ENCODE measurements around the gene CEP104. TPM values are rescaled to one million over a fixed set of nuclear protein-coding genes. Genes with fewer than 3 reads are reported as not detected.

The CEP104 gene
- total and polyA plus RNA-seq, 2 experiments from 2014 or later: 21.4 to 26.3 TPM

DNA sequence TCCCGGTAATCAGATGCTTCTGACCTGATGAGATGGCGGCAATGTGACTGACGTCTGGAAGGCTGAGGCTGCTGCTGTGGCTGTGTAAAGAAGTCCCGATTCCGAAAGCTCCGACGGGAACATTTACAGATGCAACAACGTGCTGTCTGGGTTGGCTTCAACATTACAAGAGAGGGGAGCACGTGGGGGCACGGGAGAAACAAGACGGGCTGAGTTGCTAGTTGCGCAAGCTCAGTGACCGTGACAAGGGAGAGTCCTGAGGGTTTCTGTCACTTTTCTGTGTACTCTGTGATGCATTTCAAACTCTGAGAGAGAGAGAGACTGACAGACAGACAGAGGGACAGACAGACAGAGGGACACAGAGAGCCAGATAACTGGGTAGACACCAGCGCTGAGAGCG, 35.1 kb downstream of the CEP104 start:
- no peak overlapping the region for H3K4me3 ChIP-seq
- TF ChIP-seq, protein P1, sequence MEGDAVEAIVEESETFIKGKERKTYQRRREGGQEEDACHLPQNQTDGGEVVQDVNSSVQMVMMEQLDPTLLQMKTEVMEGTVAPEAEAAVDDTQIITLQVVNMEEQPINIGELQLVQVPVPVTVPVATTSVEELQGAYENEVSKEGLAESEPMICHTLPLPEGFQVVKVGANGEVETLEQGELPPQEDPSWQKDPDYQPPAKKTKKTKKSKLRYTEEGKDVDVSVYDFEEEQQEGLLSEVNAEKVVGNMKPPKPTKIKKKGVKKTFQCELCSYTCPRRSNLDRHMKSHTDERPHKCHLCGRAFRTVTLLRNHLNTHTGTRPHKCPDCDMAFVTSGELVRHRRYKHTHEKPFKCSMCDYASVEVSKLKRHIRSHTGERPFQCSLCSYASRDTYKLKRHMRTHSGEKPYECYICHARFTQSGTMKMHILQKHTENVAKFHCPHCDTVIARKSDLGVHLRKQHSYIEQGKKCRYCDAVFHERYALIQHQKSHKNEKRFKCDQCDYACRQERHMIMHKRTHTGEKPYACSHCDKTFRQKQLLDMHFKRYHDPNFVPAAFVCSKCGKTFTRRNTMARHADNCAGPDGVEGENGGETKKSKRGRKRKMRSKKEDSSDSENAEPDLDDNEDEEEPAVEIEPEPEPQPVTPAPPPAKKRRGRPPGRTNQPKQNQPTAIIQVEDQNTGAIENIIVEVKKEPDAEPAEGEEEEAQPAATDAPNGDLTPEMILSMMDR (IDR thresholded peaks at IDR 0.05; ENCODE audit: low read depth, low read length): no peak
- no peaks in the 10 kb centered on the region for H3K4me1 ChIP-seq (ENCODE audit: low read depth)
- no peak for DNase-seq (ENCODE audit: low read depth in 1 of 2, low spot score in 1 of 2)
- H3K27ac ChIP-seq: no peak overlapping the region
- peaks cover 28% of the 10 kb centered on the region for H3K36me3 ChIP-seq
- H3K27me3 ChIP-seq: no peaks in the 10 kb centered on the region
- H3K9me3 ChIP-seq (ENCODE audit: low read depth): no peaks in the 10 kb centered on the region

DNA sequence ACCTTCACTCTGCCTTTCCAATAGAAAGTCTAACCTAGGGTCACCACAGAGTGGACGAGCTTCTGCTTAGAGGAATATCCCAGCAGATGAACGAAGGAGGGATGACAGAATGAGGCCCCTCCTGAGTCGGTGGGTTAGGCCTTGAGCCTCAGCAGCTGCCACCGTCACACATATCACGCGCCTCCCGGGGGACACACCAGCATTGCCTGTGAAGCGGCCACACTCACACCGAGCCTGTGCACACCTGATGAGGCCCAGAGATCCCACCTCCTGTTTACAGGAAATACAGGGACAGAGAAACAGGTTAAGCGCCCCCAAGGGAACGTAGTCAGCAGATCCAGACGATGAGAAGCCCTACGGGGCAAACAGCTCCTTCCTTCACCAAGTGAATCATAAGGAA, 35.6 kb downstream of the CEP104 start:
- Histone ChIP-seq H3K36me3 (peaks cover 26% of the 10 kb centered on the region), H3K4me3 (no peak overlapping the region), H3K27ac (no peak overlapping the region), H3K4me1 (ENCODE audit: low read depth) (no peaks in the 10 kb centered on the region), H3K9me3 (ENCODE audit: low read depth) (no peaks in the 10 kb centered on the region), H3K27me3 (no peaks in the 10 kb centered on the region)
- no peak for DNase-seq (ENCODE audit: low read depth in 1 of 2, low spot score in 1 of 2)
- TF ChIP-seq, protein P1 (IDR thresholded peaks at IDR 0.05; ENCODE audit: low read depth, low read length): no peak

GRCh38 chr1:3821004-3821403, 36.0 kb downstream of the CEP104 start:
- no peak for DNase-seq (ENCODE audit: low read depth in 1 of 2, low spot score in 1 of 2)
- H3K27me3 ChIP-seq: no peaks in the 10 kb centered on the region
- H3K27ac ChIP-seq: no peak overlapping the region
- no peaks in the 10 kb centered on the region for H3K9me3 ChIP-seq (ENCODE audit: low read depth)
- no peaks in the 10 kb centered on the region for H3K4me1 ChIP-seq (ENCODE audit: low read depth)
- H3K4me3 ChIP-seq: no peak overlapping the region
- TF ChIP-seq, protein P1 (IDR thresholded peaks at IDR 0.05; ENCODE audit: low read depth, low read length): no peak
- H3K36me3 ChIP-seq: peaks cover 22% of the 10 kb centered on the region

GRCh38 chr1:3820316-3820715, 36.7 kb downstream of the CEP104 start:
- Histone ChIP-seq H3K4me3 (no peak overlapping the region), H3K27ac (no peak overlapping the region), H3K9me3 (ENCODE audit: low read depth) (no peaks in the 10 kb centered on the region), H3K27me3 (no peaks in the 10 kb centered on the region), H3K4me1 (ENCODE audit: low read depth) (no peaks in the 10 kb centered on the region), H3K36me3 (peaks cover 15% of the 10 kb centered on the region)
- no peak for DNase-seq (ENCODE audit: low read depth in 1 of 2, low spot score in 1 of 2)
- TF ChIP-seq, protein P1 (IDR thresholded peaks at IDR 0.05; ENCODE audit: low read depth, low read length): no peak

- Histone ChIP-seq H3K9me3 (ENCODE audit: low read depth) (no peaks in the 10 kb centered on the region), H3K4me3 (no peak overlapping the region), H3K4me1 (ENCODE audit: low read depth) (no peaks in the 10 kb centered on the region), H3K36me3 (peaks cover 12% of the 10 kb centered on the region), H3K27ac (no peak overlapping the region), H3K27me3 (no peaks in the 10 kb centered on the region)
- TF ChIP-seq, protein P1 (IDR thresholded peaks at IDR 0.05; ENCODE audit: low read depth, low read length): no peak
- no peak for DNase-seq (ENCODE audit: low read depth in 1 of 2, low spot score in 1 of 2)
These were observed 37.2 kb downstream of the CEP104 start for GRCh38 chr1:3819771-3820200.
